Mesodermal cell (in vitro differentiated cells): ENCODE results near the gene NDFIP1.

ENCODE experiments used
- H3K27ac ChIP-seq: 2 replicates; pipeline ENCODE4 v1.7.0; 2013; ENCODE audit warnings: mild to moderate bottlenecking, low read depth, low read length, moderate library complexity; ENCODE audit not compliant: severe bottlenecking
- H3K36me3 ChIP-seq: 2 replicates; pipeline ENCODE4 v1.7.1; 2013; ENCODE audit warnings: mild to moderate bottlenecking, low read length, moderate library complexity; ENCODE audit not compliant: control insufficient read depth, insufficient read depth
- H3K4me1 ChIP-seq: one replicate; pipeline ENCODE4 v1.7.1; 2013; ENCODE audit warnings: mild to moderate bottlenecking, low read length; ENCODE audit not compliant: insufficient read depth, control insufficient read depth, poor library complexity, severe bottlenecking
- H3K4me3 ChIP-seq: 2 replicates; pipeline ENCODE4 v1.7.0; 2013; ENCODE audit warnings: low read length, control low read depth, mild to moderate bottlenecking; ENCODE audit not compliant: insufficient read depth, poor library complexity, severe bottlenecking; ENCODE audit errors: extremely low read depth
- H3K9me3 ChIP-seq: 2 replicates; pipeline ENCODE4 v1.7.1; 2013; ENCODE audit warnings: mild to moderate bottlenecking, low read length, moderate library complexity; ENCODE audit not compliant: control insufficient read depth
- WGBS, 2 experiments: methylation state at CpG; one replicate each; pipeline ENCODE4 v1.1.5; 2013; ENCODE audit warnings: missing lambda C conversion rate in 2 of 2; ENCODE audit not compliant: insufficient coverage in 2 of 2; 5-methylcytosine and 5-hydroxymethylcytosine counted together

The NDFIP1 gene

GRCh38 chr5:142191776-142192175, 83.2 kb downstream of the NDFIP1 start:
- H3K4me3 ChIP-seq, result no peak overlapping the region
- H3K9me3 ChIP-seq, result no peaks in the 10 kb centered on the region
- peaks cover 14% of the 10 kb centered on the region for H3K4me1 ChIP-seq
- no peaks in the 10 kb centered on the region for H3K36me3 ChIP-seq
- WGBS, 2 experiments, result 91% methylated on average over 4 to 5 of the region's 5 CpGs
- no peak overlapping the region for H3K27ac ChIP-seq

DNA sequence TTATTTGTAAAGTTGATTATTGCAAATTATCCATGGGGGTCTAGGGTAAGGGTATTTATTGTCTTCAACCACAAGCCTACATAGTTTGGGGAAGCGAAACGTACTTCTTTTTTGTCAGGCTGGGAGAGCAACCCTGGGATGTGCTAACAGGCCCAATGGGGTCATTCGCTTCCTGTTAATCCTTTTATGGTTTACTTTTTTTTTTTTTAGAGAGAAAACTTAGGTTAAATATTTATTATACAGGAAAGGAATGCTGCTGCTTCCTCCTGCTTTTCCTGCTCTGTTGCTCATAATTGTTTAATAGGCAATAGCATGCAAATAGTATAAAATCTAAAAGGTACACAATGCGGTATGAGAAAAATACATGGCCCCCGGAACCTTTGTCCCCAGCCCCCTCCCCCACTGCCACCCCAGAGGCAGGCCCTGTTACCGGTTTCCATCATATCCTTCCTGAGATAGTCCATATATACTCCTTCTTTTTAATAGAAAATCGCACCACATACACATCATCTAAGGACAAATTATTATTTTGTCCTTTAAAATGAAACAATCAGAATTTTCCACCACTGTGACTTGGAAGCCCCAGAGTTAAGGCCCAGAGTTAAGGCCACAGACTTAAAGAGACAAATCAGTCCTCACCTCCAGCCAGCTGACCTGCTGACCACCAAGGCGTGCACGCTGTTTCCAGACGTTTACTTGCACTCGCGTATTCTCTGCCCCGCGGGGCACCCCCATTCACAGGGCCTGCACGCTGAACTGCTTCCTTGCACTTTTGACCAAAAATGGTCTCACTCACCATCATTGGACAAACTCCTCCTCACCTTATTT, 83.9 kb downstream of the NDFIP1 start:
- no peaks in the 10 kb centered on the region for H3K9me3 ChIP-seq
- peaks cover 16% of the 10 kb centered on the region for H3K4me1 ChIP-seq
- H3K4me3 ChIP-seq, result no peak overlapping the region
- H3K36me3 ChIP-seq, result no peaks in the 10 kb centered on the region
- 95 to 100% methylated on average over 6 to 13 of the region's 15 CpGs for WGBS, 2 experiments
- H3K27ac ChIP-seq, result no peak overlapping the region

GRCh38 chr5:142193114-142193428, 84.5 kb downstream of the NDFIP1 start:
- no peak overlapping the region for H3K4me3 ChIP-seq
- 94 to 98% methylated on average over 7 of the region's 7 CpGs for WGBS, 2 experiments
- no peak overlapping the region for H3K27ac ChIP-seq
- H3K36me3 ChIP-seq, result no peaks in the 10 kb centered on the region
- peaks cover 21% of the 10 kb centered on the region for H3K4me1 ChIP-seq
- no peaks in the 10 kb centered on the region for H3K9me3 ChIP-seq

- Histone ChIP-seq H3K27ac (peak overlapping the region; percentile 13), H3K9me3 (no peaks in the 10 kb centered on the region), H3K4me3 (no peak overlapping the region), H3K4me1 (peaks cover 21% of the 10 kb centered on the region), H3K36me3 (no peaks in the 10 kb centered on the region)
- WGBS, 2 experiments, result 88 to 89% methylated on average over 8 of the region's 9 CpGs
These were observed 88.5 kb downstream of the NDFIP1 start for GRCh38 chr5:142197098-142197497.

- no peak overlapping the region for H3K4me3 ChIP-seq
- WGBS, 2 experiments, result 100% methylated on average over 1 to 3 of the region's 5 CpGs
- H3K9me3 ChIP-seq, result no peaks in the 10 kb centered on the region
- peaks cover 21% of the 10 kb centered on the region for H3K4me1 ChIP-seq
- H3K36me3 ChIP-seq, result no peaks in the 10 kb centered on the region
- H3K27ac ChIP-seq, result no peak overlapping the region
These were observed 89.2 kb downstream of the NDFIP1 start for GRCh38 chr5:142197781-142198180.

GRCh38 chr5:142199388-142199787, 90.8 kb downstream of the NDFIP1 start:
- Histone ChIP-seq H3K4me1 (peaks cover 21% of the 10 kb centered on the region), H3K9me3 (no peaks in the 10 kb centered on the region), H3K4me3 (no peak overlapping the region), H3K27ac (no peak overlapping the region), H3K36me3 (no peaks in the 10 kb centered on the region)
- 83 to 97% methylated on average over 8 of the region's 8 CpGs for WGBS, 2 experiments

GRCh38 chr5:142200387-142200786, 91.8 kb downstream of the NDFIP1 start:
- peaks cover 21% of the 10 kb centered on the region for H3K4me1 ChIP-seq
- no peaks in the 10 kb centered on the region for H3K36me3 ChIP-seq
- no peak overlapping the region for H3K4me3 ChIP-seq
- WGBS, 2 experiments, result 61 to 63% methylated on average over 6 of the region's 6 CpGs
- H3K27ac ChIP-seq, result no peak overlapping the region
- H3K9me3 ChIP-seq, result no peaks in the 10 kb centered on the region

DNA sequence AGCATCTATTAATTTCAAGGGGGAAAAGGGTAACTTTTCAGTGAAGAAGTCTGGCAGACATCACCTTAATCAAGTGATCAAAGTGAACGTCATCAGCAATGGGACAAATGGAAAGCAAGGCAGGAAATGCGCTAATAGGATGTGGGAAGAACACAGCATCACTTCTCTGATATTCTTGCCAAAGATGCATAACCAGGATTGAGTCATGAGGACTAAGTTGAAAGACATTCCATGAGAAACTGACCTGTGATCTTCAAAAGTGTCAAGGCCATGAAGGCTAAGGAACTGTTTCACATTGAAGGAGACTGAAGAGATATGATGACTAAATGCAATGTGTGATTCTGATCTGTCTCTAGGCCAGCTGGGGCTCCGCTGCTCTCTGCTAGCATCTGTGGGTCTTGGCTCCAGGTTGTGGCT, 92.9 kb downstream of the NDFIP1 start:
- no peak overlapping the region for H3K27ac ChIP-seq
- no peak overlapping the region for H3K4me3 ChIP-seq
- no peaks in the 10 kb centered on the region for H3K36me3 ChIP-seq
- peaks cover 21% of the 10 kb centered on the region for H3K4me1 ChIP-seq
- no peaks in the 10 kb centered on the region for H3K9me3 ChIP-seq
- WGBS, 2 experiments, result 90 to 96% methylated on average over 2 to 3 of the region's 3 CpGs

DNA sequence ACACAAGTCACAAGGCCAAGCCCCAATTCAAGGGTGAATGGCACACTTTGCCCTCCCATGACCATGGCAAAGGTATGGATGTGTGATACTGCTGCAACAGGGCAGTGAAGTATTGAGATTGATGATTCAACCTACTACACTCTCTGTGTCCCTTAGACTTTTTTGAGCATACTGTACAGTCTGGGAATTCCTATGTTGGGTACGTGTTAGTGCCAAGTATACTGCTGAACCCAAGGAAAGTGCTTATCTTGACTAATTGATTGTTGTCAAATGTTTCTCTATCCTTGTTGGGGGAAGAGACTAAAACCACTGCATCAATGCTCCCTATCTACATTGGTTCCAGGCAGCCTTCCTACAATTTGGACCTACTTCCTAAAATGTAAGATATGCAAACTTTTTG, 93.7 kb downstream of the NDFIP1 start:
- Histone ChIP-seq H3K36me3 (no peaks in the 10 kb centered on the region), H3K4me3 (no peak overlapping the region), H3K27ac (no peak overlapping the region), H3K4me1 (peaks cover 13% of the 10 kb centered on the region), H3K9me3 (no peaks in the 10 kb centered on the region)
- no CpG with 5 or more reads among the region's 1 CpG for WGBS, 2 experiments
